Liver (tissue), 9 donors: ENCODE data around the gene ARHGAP6. TPM values are rescaled to one million over a fixed set of nuclear protein-coding genes. Genes with fewer than 3 reads are reported as not detected.

Experiments
- DNase-seq: peaks from one replicate; pipeline ENCODE4 v3.0.0-alpha.2; 2017; ENCODE audit warnings: low spot score
- H3K27ac ChIP-seq, 2 donors: one replicate each; pipeline ENCODE4 v1.7.0; 2013; ENCODE audit warnings: inconsistent platforms in 2 of 2, low read length in 2 of 2, control low read depth in 1 of 2, low read depth in 1 of 2, mild to moderate bottlenecking in 1 of 2
- H3K27me3 ChIP-seq, 4 donors: one replicate each; pipeline versions ENCODE4 v1.6.1 to v1.7.0; 2013; ENCODE audit warnings: low read length in 3 of 4, inconsistent platforms in 1 of 4, mild to moderate bottlenecking in 1 of 4, moderate library complexity in 1 of 4; ENCODE audit not compliant: control insufficient read depth in 4 of 4, insufficient read depth in 4 of 4
- H3K36me3 ChIP-seq, 4 donors: one replicate each; pipeline versions ENCODE4 v1.6.1 to v1.7.0; 2013; ENCODE audit warnings: low read length in 3 of 4, mild to moderate bottlenecking in 3 of 4, low read depth in 1 of 4, moderate library complexity in 1 of 4; ENCODE audit not compliant: control insufficient read depth in 4 of 4, insufficient read depth in 3 of 4
- H3K4me1 ChIP-seq, 4 donors: one replicate each; pipeline versions ENCODE4 v1.6.1 to v1.7.0; 2013; ENCODE audit warnings: low read length in 3 of 4, mild to moderate bottlenecking in 3 of 4, moderate library complexity in 1 of 4; ENCODE audit not compliant: control insufficient read depth in 4 of 4, insufficient read depth in 4 of 4
- H3K4me3 ChIP-seq, 3 donors: one replicate each; pipeline versions ENCODE4 v1.6.1 to v1.7.0; 2013; ENCODE audit warnings: low read length in 3 of 3, control low read depth in 1 of 3, low read depth in 1 of 3, mild to moderate bottlenecking in 1 of 3
- H3K9ac ChIP-seq, 2 donors: one replicate each; pipeline ENCODE4 v1.7.0; 2013; ENCODE audit warnings: low read length in 2 of 2, mild to moderate bottlenecking in 2 of 2, moderate library complexity in 2 of 2, control low read depth in 1 of 2, low read depth in 1 of 2
- H3K9me3 ChIP-seq, 4 donors: one replicate each; pipeline versions ENCODE4 v1.6.1 to v1.7.0; 2013; ENCODE audit warnings: low read length in 3 of 4; ENCODE audit not compliant: control insufficient read depth in 4 of 4
- EGR1 ChIP-seq, 2 donors: IDR thresholded peaks; 2 replicates each; pipeline ENCODE4 v1.6.1; 2016 to 2018; ENCODE audit warnings: antibody characterized with exemption in 2 of 2, low read depth in 2 of 2
- FOXA1 ChIP-seq: IDR thresholded peaks from 2 replicates; pipeline ENCODE4 v1.6.1; 2016; ENCODE audit warnings: antibody characterized with exemption
- FOXA2 ChIP-seq: IDR thresholded peaks from 2 replicates; pipeline ENCODE4 v1.6.1; 2016; ENCODE audit warnings: antibody characterized with exemption
- GABPA ChIP-seq, 2 donors: IDR thresholded peaks in 1 of 2; conservative IDR thresholded peaks in 1 of 2; 2 replicates each; pipeline ENCODE4 v1.6.1; 2016; ENCODE audit warnings: antibody characterized with exemption in 2 of 2, mild to moderate bottlenecking in 1 of 2, moderate library complexity in 1 of 2
- HNF4A ChIP-seq, 2 donors: conservative IDR thresholded peaks; 2 replicates each; pipeline ENCODE4 v1.6.1; 2016; ENCODE audit warnings: antibody characterized with exemption in 2 of 2, mild to moderate bottlenecking in 2 of 2
- HNF4G ChIP-seq: IDR thresholded peaks from 2 replicates; pipeline ENCODE4 v1.6.1; 2016; ENCODE audit warnings: antibody characterized with exemption
- JUND ChIP-seq, 2 donors: IDR thresholded peaks; 2 replicates each; pipeline ENCODE4 v1.6.1; 2016; ENCODE audit warnings: antibody characterized with exemption in 2 of 2
- NR2F2 ChIP-seq: IDR thresholded peaks from 2 replicates; pipeline ENCODE4 v1.6.1; 2016; ENCODE audit warnings: antibody characterized with exemption
- RAD21 ChIP-seq, 2 donors: IDR thresholded peaks; 2 replicates each; pipeline ENCODE4 v1.6.1; 2016; ENCODE audit warnings: antibody characterized with exemption in 2 of 2, mild to moderate bottlenecking in 2 of 2
- RXRA ChIP-seq, 2 donors: IDR thresholded peaks; 2 replicates each; pipeline ENCODE4 v1.6.1; 2017 to 2018; ENCODE audit warnings: antibody characterized with exemption in 2 of 2, mild to moderate bottlenecking in 1 of 2
- SP1 ChIP-seq: IDR thresholded peaks from 2 replicates; pipeline ENCODE4 v1.6.1; 2018; ENCODE audit warnings: antibody characterized with exemption, mild to moderate bottlenecking
- TAF1 ChIP-seq: conservative IDR thresholded peaks from 2 replicates; pipeline ENCODE4 v1.6.1; 2016; ENCODE audit warnings: antibody characterized with exemption, mild to moderate bottlenecking
- YY1 ChIP-seq: IDR thresholded peaks from 2 replicates; pipeline ENCODE4 v1.6.1; 2016; ENCODE audit warnings: antibody characterized with exemption, mild to moderate bottlenecking
- polyA plus RNA-seq, 2 donors: library from polyadenylated mRNA; stranded (reverse) in 1 of 2; unstranded in 1 of 2; fragments of 200-250 nt in 1 of 2; fragments of >200 nt in 1 of 2; fragmentation: Nextera tagmentation in 1 of 2; extraction: Ambion mirVana in 1 of 2; gene quantifications; one replicate each; pipeline versions ENCODE4 v1.2.1 to v1.2.3, GENCODE V29; 2013 to 2015
- total RNA-seq, 2 donors: library from RNA; depleted of rRNA; stranded (reverse); fragments of >200 nt; gene quantifications; one replicate each; pipeline ENCODE4 v1.2.3, GENCODE V29; 2014
- TF ChIP-seq, protein P1 (sequence below): IDR thresholded peaks from 2 replicates; pipeline ENCODE4 v1.6.1; 2016; ENCODE audit warnings: antibody characterized with exemption
- TF ChIP-seq, protein P2 (sequence below): IDR thresholded peaks from 2 replicates; pipeline ENCODE4 v1.6.1; 2016; ENCODE audit warnings: antibody characterized with exemption
- TF ChIP-seq, protein P3 (sequence below): fragments of 150-350 bp; IDR thresholded peaks from 2 replicates; pipeline ENCODE4 v1.5.1; 2017; ENCODE audit warnings: improper control_type of control experiment, low read depth, low read length; ENCODE audit not compliant: missing input control
- TF ChIP-seq, protein P4 (sequence below): IDR thresholded peaks from 2 replicates; pipeline ENCODE4 v1.6.1; 2016; ENCODE audit warnings: antibody characterized with exemption
- TF ChIP-seq, protein P5 (sequence below): IDR thresholded peaks from 2 replicates; pipeline ENCODE4 v1.6.1; 2016; ENCODE audit warnings: antibody characterized with exemption, mild to moderate bottlenecking
- donor health status: healthy.
- donor health status: healthy.
- donor health status: healthy.
- donor health status: healthy.
- donor health status: healthy.

The ARHGAP6 gene
- total and polyA plus RNA-seq, 4 donors: 0.10 to 2.2 (median 0.65) TPM

DNA sequence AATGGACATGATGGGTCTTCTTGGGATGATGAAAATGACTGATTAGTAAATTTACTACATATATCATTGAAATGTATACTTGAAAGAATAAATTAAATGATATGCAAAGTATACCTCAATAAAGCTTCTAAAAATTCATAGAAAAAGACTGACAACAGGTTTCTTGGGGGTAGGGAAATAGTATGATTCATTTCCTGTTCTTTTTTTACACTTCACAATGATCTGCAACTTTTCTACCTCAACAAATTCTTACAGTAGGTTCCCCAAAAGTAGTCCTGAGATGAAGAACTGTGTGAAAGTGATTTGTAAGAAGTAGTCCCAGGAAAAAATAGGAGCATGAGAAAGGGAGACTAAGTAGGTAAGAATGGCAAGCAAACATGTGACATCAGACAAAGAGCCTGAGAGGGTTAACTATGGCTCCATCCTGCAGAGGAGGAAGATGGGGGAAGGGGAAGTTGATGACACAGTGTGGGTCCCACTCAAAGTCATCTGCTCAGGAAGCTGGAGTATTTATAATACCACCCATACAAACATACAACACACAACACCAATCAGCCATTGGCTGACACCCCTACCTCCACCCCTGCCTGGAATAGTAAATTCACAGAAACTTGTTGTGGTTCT lies 73.9 kb downstream of the ARHGAP6 start:
- no peaks in the 10 kb centered on the region for H3K27me3 ChIP-seq
- no peak overlapping the region for H3K9ac ChIP-seq
- no peak overlapping the region for H3K27ac ChIP-seq
- H3K4me3 ChIP-seq: no peak overlapping the region
- H3K4me1 ChIP-seq: no peaks in the 10 kb centered on the region
- no peaks in the 10 kb centered on the region for H3K9me3 ChIP-seq
- no peak for TF ChIP-seq JUND (IDR thresholded peaks at IDR 0.05)
- TF ChIP-seq FOXA2: no peak
- no peak for TF ChIP-seq NR2F2
- TF ChIP-seq RXRA (IDR thresholded peaks at IDR 0.05): no peak
- TF ChIP-seq GABPA (IDR thresholded peaks at IDR 0.05 in 1 of 2, conservative IDR thresholded peaks at IDR 0.05 in 1 of 2): no peak
- TF ChIP-seq HNF4G: no peak
- TF ChIP-seq, protein P1, sequence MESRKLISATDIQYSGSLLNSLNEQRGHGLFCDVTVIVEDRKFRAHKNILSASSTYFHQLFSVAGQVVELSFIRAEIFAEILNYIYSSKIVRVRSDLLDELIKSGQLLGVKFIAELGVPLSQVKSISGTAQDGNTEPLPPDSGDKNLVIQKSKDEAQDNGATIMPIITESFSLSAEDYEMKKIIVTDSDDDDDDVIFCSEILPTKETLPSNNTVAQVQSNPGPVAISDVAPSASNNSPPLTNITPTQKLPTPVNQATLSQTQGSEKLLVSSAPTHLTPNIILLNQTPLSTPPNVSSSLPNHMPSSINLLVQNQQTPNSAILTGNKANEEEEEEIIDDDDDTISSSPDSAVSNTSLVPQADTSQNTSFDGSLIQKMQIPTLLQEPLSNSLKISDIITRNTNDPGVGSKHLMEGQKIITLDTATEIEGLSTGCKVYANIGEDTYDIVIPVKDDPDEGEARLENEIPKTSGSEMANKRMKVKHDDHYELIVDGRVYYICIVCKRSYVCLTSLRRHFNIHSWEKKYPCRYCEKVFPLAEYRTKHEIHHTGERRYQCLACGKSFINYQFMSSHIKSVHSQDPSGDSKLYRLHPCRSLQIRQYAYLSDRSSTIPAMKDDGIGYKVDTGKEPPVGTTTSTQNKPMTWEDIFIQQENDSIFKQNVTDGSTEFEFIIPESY: no peak
- TF ChIP-seq, protein P2, sequence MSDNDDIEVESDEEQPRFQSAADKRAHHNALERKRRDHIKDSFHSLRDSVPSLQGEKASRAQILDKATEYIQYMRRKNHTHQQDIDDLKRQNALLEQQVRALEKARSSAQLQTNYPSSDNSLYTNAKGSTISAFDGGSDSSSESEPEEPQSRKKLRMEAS: no peak
- TF ChIP-seq FOXA1: no peak
- no peak for TF ChIP-seq TAF1
- TF ChIP-seq, protein P3, sequence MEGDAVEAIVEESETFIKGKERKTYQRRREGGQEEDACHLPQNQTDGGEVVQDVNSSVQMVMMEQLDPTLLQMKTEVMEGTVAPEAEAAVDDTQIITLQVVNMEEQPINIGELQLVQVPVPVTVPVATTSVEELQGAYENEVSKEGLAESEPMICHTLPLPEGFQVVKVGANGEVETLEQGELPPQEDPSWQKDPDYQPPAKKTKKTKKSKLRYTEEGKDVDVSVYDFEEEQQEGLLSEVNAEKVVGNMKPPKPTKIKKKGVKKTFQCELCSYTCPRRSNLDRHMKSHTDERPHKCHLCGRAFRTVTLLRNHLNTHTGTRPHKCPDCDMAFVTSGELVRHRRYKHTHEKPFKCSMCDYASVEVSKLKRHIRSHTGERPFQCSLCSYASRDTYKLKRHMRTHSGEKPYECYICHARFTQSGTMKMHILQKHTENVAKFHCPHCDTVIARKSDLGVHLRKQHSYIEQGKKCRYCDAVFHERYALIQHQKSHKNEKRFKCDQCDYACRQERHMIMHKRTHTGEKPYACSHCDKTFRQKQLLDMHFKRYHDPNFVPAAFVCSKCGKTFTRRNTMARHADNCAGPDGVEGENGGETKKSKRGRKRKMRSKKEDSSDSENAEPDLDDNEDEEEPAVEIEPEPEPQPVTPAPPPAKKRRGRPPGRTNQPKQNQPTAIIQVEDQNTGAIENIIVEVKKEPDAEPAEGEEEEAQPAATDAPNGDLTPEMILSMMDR: no peak
- no peak for TF ChIP-seq RAD21 (IDR thresholded peaks at IDR 0.05)
- TF ChIP-seq, protein P4, sequence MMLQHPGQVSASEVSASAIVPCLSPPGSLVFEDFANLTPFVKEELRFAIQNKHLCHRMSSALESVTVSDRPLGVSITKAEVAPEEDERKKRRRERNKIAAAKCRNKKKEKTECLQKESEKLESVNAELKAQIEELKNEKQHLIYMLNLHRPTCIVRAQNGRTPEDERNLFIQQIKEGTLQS: no peak
- no peak for TF ChIP-seq SP1
- TF ChIP-seq EGR1 (IDR thresholded peaks at IDR 0.05; ENCODE audit: low read depth in 2 of 2): no peak
- TF ChIP-seq YY1: no peak
- TF ChIP-seq, protein P5, sequence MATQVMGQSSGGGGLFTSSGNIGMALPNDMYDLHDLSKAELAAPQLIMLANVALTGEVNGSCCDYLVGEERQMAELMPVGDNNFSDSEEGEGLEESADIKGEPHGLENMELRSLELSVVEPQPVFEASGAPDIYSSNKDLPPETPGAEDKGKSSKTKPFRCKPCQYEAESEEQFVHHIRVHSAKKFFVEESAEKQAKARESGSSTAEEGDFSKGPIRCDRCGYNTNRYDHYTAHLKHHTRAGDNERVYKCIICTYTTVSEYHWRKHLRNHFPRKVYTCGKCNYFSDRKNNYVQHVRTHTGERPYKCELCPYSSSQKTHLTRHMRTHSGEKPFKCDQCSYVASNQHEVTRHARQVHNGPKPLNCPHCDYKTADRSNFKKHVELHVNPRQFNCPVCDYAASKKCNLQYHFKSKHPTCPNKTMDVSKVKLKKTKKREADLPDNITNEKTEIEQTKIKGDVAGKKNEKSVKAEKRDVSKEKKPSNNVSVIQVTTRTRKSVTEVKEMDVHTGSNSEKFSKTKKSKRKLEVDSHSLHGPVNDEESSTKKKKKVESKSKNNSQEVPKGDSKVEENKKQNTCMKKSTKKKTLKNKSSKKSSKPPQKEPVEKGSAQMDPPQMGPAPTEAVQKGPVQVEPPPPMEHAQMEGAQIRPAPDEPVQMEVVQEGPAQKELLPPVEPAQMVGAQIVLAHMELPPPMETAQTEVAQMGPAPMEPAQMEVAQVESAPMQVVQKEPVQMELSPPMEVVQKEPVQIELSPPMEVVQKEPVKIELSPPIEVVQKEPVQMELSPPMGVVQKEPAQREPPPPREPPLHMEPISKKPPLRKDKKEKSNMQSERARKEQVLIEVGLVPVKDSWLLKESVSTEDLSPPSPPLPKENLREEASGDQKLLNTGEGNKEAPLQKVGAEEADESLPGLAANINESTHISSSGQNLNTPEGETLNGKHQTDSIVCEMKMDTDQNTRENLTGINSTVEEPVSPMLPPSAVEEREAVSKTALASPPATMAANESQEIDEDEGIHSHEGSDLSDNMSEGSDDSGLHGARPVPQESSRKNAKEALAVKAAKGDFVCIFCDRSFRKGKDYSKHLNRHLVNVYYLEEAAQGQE: no peak
- TF ChIP-seq HNF4A (conservative IDR thresholded peaks at IDR 0.05): no peak
- DNase-seq: no peak
- no peaks in the 10 kb centered on the region for H3K36me3 ChIP-seq
